HG03575 (cell line): Measurements from ENCODE around the gene C10orf71.

ENCODE experiments used
- ATAC-seq: cut with Tn5 transposase; IDR thresholded peaks from one replicate; pipeline ENCODE4 v1.9.1; 2021; ENCODE audit not compliant: unreplicated experiment, insufficient number of reproducible peaks, low FRiP score; ENCODE audit errors: extremely low read depth

C10orf71 gene

DNA sequence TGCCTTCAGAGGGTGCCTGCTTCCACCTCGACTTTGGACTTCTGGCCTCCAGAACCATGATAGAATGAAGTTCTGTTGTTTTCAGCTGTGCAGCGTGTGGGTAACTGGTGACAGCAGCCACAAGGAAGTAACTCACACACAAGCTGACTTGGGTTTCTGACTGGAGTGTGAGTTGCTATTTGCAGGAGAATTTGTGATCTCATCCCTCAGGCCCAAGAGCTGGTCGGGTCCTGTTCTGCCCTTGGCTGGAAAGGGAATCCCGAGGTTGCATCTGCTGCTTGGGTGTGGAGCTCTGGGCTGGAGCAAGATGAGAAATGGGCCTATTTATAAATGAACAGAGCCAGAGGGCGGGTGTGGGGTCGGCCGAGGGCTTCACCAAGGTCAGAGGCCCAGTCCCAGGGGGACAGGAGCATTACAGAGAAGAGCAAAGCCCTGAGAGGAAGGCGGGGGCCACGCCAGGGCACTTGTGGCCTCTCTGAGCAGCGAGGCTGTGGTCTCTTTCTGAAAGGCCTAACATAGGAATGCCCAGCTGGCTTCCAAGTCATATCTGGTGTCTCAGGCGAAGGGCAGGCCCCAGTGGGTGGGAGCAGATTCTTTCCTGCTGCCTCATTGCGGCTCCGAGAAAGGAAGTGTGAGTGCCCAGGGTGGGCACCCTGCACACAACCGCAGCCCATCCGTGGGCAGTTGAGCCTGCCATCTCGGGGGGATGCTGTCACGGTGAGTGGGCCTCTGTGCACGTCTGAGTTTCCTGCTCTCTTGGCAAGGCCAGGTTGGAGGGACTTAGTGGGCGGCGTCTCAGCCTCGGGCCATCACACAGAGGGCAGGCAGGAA is 26.5 kb upstream of the C10orf71 start:
- ATAC-seq, result no peak

DNA sequence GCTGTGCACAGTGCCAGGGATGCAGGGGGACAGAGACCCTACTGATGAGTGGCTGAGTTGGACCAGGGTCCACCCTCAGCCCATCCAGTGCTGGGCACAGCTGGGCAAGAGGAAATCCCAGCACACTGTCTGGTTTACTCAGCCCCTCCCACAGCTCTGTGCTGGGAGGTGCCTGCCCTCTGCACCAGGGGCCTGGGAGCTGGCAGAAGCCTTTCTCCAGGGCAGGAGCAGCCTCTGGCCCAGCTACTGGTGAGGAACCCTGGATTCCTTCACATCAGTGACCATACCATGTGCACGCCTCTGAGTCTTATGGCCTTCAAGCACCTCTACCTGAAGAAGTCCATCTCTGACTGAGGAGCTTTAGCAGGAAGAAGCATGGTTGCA is 25.9 kb upstream of the C10orf71 start:
- no peak for ATAC-seq

DNA sequence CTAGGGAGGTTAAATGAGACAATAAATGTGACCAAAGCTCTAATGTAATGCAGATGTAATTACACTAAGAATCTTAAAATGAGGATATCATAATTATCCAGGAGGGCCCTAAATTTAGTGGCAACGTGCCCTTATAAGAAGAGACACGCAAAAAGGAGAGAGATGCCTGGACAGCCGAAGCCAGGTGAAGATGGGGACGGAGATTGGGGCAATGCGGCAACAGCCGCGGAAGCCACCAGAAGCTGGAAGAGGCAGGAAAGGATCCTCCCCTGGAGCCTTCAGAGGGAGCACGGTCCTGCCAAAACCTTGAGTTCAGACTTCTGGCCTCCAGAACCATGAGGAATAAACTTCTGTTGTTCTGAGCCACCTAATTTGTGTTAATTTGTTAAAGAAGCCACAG is 25.3 kb upstream of the C10orf71 start:
- ATAC-seq, result no peak

DNA sequence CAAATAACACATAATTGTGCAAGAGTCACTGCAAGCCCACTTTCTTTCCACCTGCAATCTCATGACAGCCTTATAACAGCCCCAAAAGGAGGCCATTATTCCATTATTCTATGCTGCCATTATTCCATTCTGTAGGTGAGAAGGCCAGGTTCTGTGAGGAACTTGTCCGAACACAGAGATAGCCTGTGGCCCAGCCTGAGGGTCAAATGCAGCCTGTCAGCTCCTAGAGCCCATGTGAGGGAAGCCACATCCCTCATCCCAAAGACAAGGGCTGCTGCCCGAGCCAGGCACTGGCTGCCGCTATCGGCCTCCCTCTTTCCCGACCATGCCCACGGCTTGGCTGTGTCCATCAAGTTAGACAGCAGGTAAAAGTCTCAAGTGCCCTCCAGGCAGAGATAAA is 24.1 kb upstream of the C10orf71 start:
- ATAC-seq, result no peak

DNA sequence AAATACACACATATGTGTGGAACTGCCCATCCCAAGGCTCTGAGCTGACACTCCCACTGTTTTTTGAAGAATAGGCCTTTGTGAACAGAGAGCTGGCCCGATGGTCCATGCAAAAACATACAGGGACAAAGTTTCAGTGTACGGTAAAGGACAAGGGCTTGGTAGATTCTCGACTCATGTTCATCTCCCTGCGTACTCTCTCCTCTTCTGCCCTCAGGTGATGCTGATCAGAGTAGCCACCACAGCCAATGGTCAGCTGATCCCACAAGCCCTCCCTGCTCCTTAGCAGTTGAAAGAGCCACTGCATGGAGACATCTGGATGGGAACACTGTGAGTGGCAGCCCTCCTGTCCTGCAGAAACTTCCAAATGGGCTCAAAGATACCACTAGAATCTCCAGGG is 23.1 kb upstream of the C10orf71 start:
- no peak for ATAC-seq

DNA sequence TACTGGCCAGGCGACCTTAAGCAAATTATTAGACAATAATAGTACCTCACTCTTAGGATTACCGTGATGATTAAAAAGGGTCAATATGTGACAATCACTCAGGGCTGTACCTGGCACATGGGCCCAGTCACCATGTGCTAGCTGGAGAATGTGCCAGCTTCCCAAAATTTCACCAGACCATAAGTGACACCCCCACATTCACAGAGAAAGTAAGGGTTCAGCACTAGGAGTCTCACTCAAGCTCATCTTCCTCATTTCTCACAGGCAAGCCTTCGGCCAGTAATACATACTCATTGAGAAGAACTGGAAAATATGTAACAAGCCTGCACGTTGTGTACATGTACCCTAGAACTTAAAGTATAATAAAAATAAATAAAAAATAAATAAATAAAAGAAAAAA is 22.4 kb upstream of the C10orf71 start:
- no peak for ATAC-seq

DNA sequence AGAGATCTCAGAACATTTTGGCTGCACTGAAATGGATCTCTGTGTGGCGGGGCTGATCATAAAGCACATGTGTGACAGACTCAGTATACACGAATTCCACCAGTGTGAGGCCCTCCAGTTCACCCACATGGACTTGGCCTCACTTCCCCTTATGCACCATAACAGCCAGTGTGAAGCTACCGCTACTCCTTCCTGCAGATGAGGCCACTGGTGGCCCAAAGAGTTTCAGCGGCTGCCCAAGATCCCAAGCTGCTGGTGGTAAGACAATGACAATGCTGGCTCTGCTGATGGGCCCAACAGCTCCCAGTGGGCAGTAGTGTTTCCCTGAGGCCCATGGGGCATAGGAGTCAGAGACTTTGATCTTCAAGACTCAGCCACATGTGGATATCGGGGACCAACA is 21.0 kb upstream of the C10orf71 start:
- ATAC-seq, result no peak

DNA sequence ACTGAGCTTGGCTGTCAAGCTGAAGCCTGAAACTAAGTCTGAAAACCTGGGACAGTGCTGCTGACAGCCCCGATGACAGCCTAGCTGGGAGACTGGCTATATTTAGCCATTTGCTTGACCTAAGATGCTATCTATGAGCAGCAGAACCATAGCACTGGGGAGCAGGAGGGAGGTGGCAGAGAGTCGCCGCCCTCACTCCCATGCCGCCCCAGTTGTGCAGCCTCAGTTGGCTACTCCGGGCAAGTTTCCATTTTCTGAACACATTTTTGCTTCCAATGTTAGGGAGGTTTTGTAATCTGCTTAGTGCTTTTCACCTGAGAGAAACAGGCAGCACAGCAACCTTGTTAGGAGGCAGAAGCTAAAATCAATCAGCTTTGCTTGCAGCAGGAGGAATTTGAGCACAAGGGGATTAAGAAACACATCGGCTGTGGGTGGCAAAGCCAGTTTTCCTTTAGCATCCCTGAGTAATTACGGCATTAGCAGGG is 20.4 kb upstream of the C10orf71 start:
- no peak for ATAC-seq

DNA sequence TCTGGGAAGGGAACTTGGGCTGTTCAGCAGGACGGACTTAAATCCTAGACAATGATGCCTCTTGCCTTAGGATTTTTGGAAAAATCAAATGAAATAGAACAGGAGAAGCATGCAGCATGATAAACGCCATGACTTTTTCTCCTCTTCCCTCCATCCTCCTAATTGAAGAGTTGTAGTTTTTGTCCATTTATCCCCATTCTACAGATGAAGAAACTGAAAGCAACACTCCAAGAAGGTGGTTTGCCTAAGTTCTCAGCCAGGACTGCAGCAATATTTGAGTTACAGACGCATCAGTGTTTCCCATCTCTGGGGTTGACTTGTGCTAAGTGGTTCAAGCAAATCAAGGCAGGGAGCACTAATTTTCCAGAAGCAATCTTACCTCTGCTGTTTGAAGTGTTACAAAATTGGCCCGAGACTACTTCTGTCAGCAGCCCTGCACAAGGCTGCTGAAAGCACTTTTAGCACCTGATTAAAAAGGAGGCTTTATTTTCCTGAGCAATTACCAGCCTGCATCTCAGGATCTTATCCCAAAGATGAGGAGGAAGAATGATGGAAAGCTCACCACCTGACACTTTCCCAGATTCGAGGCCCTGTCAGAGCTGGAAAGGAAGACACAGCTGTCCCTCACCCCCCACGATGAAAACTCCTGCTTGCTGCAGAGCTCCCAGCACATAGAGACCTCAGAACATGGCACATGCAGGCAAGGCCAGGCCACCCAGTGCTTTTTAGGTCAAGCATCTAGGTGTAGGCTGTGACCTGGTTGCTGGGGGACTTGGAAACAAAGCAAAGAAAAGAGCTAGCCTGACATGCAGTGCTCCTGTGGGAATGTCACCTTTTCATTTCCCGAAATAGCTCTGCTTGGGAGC is 19.7 kb upstream of the C10orf71 start:
- ATAC-seq, result no peak

DNA sequence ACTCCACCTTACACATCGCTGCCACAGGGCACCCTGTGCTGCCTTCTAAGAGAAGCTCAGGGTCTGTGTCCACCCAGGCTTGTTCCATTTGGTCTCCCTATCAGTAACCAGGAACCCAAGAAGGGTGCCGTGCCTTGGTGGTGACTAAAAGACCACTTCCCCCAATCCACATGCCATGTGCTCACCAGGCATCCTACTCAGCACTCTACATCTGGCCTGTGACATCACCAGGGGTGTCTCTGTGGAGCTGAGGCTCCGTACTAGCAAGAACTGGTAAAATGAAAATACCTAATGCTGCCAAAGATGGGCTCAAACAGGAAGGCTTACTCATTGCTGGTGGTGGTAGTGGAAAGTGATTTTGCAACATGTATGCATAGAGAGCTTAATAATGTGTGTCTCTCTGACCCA is 19.0 kb upstream of the C10orf71 start:
- ATAC-seq, result no peak

DNA sequence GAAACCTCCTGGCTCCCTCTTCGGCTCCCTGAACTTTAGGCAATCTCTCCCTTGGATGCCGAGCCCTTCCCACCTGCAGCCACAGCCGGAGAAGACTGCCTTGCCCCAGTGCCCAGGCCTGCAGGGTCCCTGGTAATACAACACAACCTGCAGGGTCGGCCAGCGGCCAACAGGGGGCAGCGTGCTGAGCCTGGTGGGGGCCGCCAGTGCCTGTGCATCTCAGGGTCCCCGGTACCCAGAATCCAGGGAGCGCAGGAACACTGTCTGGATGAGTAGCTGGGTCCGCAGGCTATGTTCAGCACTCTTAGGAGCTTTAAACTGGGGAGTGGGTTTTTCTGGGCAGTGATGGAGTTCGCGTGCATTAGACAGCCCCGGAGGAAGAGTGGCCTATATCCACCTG is 17.5 kb upstream of the C10orf71 start:
- ATAC-seq, result no peak

DNA sequence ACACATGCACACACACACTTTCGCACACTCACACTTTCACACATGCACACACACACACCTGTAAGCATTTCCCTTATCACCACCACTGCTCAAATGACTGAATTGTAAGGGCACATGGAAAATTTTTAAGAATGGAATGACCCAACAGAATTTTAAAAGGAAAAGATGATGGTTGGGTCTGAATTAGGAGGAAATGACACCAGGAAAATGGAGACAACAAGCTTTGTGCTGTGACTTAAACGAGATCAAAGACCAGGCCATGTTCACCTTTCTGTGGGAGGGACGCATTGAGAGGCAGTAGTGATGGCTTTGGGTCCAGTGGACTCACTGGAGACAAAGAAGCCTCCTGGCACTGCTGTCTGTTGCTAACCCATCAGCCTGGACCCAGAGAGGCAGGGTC is 16.7 kb upstream of the C10orf71 start:
- no peak for ATAC-seq

DNA sequence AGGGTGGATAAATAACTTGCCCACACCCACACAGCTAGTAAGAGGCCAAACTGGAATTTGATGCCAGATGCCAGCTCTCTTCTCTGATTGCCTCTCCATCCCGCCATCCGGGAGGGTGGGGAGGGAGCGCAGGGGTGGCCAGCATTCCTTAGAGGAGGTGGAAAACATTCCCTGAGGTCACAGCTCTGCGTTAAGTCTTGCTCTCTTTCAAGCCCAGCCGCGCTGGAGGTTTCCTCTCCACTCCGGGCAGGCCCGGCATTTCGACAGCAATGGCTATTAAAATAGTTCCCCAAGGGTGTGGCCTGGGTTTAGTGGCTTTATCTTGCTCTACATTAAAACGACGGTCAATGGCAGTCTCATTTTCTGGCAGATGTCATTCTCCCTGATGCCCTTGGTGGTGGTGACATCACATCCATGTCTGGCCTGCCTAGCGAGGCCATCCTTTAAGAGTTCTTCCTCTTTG is 16.1 kb upstream of the C10orf71 start:
- no peak for ATAC-seq

DNA sequence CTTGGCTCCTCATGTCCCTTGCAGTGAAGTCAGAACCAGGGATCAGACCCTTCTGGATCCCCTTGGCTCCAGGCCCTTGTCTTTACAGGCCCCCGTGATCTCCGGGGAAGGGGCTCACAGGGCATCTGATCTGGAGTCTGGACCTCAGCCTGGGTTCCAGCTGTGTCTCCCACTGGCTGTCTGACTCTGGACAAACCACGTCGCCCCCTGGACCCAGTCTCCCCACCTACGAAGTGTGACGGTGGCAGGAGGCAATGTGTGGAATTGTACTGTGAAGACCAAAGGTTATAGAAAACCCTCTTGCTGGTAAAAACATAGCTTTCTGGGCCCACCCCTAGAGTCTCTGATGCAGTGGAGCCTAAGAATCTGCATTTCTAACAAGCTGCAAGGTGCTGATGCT is 15.5 kb upstream of the C10orf71 start:
- ATAC-seq, result no peak

DNA sequence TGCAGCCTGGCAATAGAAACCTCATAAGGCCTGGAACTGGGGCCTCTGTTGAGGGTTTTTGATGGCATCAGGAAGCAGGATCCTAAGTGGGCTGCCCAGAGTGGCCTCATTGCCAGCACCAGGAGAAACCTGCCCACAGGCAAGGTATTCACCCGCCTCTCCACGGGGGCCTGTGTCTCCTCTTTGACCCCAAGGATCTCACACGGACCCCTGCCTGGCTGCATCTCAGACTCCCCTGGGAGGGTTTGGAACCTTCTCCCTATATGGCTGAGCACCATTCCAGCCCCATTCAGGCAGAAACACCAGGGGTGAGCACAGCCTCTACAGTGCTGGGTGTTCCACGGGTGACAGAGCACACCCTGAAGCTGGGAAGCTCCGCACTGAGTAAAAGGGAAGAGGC is 14.6 kb upstream of the C10orf71 start:
- ATAC-seq, result no peak

DNA sequence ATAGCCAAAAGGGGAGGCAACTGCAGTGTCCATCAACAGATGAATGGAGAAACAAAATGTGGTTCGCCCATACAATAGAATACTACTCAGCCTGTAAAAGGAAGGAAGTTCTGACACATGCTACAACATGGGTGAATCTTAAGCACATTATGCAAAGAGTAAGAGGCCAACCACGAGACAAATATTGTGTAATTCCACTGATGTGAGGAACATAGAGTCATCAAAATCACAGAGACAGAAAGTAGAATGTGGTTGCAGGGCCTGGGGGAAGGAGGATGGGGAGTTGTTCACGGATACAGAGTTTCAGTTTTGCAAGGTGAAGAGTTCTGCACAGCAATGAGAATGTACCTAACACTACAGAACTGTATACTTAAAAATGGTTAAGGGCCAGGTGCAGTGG is 13.7 kb upstream of the C10orf71 start:
- ATAC-seq, result no peak

DNA sequence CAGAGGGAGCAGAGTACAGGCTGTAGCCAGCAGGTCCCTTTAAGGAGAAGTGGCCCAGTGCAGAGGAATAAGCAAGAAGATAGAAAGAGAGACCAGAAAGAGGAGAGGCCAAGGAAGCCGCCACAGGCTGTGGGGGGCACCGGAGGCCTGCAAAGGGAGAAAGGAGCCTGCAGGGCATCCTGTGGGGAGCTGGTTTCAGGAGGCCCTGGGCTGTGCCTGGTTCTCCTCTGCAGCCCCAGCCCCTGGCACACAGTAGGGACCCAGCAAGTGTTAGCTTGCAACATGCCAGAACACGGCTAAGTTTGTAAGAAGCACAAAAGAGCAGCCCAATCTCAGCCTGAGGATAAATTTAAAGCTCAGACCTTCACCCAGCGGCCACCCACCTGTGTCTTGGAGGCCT is 12.3 kb upstream of the C10orf71 start:
- ATAC-seq, result no peak

DNA sequence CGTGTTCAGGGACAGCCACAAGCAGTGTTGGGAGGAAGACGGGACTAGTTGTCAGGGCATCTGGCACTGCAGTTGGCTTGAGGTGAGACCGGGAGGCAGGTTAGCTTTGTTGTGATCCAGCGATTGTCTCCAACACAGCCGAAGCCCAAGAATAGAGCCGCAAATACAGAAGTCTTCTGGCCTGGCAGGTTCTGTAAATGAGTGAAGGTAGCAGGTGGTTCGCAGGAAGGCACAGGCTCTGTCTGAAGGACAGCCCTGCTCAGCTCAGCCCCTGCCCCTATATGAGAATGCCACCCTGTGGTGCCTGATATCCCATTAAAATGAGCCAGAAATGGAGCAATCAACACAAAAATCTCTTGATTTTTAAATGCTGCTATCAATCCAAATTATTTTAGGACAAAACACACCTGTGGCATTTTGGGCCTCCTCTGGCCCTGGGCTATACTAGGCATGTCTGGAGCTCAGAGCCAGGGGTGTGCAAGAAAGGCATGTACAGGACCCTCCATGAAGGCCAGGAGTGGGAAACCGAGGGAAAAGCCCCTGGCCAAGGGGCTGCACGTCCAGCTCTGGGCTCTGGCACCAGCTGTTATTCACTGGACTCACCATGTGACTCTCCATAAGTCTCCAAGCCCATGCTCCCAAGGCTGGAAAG is 11.2 kb upstream of the C10orf71 start:
- no peak for ATAC-seq

DNA sequence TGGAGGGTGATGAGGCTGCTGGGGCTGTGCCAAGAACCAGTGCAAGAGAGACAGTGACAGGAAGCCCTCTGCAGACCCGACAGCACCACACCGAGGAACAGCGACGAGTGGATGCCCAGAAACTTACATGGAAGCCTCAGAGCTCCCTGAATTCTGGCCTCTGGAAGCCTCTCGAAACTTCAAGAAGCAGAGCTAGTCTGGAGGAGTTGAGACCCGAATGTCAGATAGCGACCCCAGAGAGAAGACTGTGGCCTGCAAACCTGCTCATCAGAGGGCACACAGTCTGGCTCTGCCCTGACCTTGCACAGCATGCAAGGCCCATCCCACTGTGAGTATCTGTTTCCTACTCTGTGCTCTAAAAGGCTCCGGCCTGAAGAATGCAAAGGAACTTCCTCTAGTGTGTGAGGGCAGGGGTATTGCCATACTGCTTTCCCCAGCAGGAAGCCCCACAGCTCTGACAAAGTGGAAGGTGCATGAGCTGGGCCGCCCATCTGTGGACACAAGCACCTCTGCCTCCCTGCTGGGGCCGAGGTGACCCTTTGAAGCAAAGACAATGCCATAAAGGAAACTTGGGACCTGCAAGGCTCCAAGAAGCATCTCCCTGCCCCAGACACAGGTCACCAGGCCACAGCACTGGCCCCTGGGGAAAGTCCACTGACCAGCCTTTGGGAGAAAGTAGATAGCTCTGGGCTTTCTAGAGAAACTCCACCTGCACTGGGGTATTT is 10.5 kb upstream of the C10orf71 start:
- ATAC-seq, result no peak
